HK-2 (cell line): ENCODE measurements around the gene PPFIA3.
"Not testable (repeated sequence)": the region's sequence is repeated elsewhere in the genome, so short reads cannot be mapped to it uniquely, and the experiment has no call there.

ENCODE experiments used
- DNase-seq: peaks from one replicate; pipeline ENCODE4 v3.0.0-alpha.2; 2018; ENCODE audit not compliant: unreplicated experiment

PPFIA3 gene

GRCh38 chr19:49123285-49123684, 3.9 kb downstream of the PPFIA3 start:
- DNase-seq: not testable (repeated sequence)

GRCh38 chr19:49125025-49125731, 5.8 kb downstream of the PPFIA3 start:
- no peak for DNase-seq

DNA sequence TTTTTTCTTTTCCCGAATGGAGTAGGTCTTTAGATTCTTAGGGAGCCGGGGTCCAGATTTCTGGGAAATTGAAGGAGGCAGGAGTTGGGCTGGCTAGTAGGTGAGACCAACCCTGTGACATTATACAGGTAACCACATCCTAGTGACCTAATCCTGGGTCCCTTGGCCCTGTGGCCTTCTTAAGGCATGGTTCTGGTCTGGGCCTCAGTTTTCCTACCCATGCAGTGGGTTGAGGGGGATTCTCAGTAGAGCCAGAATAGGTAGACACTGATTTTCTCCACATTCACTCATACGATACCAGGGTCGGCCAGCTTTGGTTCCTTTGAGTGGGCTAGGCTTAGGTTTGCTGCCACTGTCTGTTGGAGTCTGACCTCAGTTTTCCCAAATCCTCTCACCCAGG, 7.2 kb downstream of the PPFIA3 start:
- no peak for DNase-seq

GRCh38 chr19:49127225-49127624, 7.9 kb downstream of the PPFIA3 start:
- DNase-seq: not testable (repeated sequence)

DNA sequence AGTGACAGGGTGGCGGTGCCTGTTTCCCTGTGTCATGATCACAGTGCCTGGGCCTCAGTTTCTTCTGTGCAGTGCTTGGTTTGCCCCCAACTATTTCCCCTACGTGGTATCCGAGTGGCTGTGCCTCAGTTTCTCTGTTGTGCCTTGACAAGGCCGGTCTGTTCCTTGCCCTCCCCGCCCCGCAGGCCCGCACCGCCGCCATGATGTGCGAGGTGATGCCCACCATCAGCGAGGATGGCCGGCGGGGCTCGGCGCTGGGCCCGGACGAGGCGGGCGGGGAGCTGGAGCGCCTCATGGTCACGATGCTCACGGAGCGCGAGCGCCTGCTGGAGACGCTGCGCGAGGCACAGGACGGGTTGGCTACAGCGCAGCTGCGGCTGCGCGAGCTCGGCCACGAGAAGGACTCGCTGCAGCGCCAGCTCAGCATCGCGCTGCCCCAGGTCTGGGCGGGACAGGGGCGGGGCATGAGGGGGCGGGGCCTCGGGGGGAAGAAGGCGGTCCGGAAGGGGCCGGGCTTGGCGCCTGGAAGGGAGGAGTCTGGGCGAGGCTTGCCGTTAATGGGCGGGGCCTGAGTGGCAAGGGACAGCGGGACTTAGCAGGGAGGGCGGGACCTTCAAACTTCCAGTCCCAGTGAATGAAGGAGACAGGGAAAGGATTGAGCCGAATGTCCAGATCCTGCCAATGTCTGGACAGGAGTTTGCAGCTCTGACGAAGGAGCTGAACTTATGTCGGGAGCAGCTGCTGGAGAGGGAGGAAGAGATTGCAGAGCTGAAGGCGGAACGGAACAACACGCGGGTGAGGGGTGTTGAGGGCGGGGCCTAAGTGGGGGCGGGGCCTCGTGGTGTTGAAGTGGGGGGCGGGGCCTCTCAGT, 8.6 kb downstream of the PPFIA3 start:
- peak; percentile 98 for DNase-seq

- DNase-seq: no peak
Measured at GRCh38 chr19:49128545-49129237, 9.3 kb downstream of the PPFIA3 start.

- DNase-seq: no peak
Measured at GRCh38 chr19:49129238-49129583, 9.9 kb downstream of the PPFIA3 start.

- no peak for DNase-seq
Measured at GRCh38 chr19:49130325-49130724, 11.0 kb downstream of the PPFIA3 start.

GRCh38 chr19:49132974-49133609, 13.7 kb downstream of the PPFIA3 start:
- no peak for DNase-seq

GRCh38 chr19:49133621-49134454, 14.5 kb downstream of the PPFIA3 start:
- no peak for DNase-seq

GRCh38 chr19:49135686-49136085, 16.3 kb downstream of the PPFIA3 start:
- no peak for DNase-seq

DNA sequence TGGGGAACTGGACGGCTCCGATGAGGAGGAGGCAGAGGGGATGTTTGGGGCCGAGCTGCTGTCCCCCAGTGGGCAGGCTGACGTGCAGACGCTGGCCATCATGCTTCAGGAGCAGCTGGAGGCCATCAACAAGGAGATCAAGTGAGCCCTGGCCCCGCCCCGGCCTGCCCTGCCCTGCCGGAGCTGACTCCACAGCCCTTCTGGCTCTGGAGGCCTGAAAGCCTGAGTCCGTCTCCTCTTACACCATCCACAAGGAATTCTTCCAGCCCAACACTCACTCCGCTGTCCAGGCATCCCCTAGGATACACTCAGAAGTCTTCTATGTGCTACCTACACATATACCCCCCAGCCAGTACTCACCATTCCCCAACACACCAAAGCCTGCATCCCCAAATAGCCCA, 17.4 kb downstream of the PPFIA3 start:
- no peak for DNase-seq

GRCh38 chr19:49140951-49141350, 21.6 kb downstream of the PPFIA3 start:
- no peak for DNase-seq

- no peak for DNase-seq
Measured at GRCh38 chr19:49141352-49141751, 22.0 kb downstream of the PPFIA3 start.

GRCh38 chr19:49142866-49143335, 23.6 kb downstream of the PPFIA3 start:
- no peak for DNase-seq

DNA sequence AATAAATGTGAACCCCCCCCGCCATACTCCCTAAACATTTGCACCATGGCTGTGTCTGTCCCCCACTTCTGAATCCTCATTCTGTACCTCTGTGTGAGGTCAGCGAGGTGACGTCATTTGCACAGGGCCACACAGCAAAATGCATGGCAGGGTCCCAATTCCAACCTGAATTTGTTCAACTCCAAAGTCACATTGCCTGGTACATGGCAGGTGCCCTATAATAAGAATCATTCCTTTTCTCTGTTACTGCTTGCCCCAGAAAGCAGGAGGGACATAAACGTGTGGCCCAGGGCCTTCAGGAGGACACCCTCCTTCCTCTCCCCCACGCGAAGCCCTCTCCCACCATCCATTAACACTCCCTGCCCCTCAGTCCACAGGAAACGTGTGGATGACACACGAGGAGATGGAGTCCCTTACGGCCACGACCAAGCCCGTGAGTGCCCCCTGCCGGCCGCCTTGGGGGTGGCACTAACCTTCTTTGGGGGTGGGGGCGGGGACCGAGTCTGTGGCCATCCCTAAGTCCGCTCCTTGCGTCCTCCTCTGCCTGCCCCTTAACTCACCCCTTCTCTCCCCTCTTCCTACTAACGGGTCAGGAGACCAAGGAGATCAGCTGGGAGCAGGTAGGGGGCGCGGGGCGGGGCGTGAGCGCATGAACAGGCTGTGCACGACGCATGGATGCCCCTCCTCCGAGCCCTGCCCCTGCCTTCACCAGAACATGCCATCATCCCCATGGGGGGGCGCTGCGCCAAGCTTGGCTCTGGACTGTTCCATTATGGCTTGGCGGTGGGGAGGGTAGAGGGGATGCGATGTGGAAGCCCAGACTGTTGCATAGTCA, 26.4 kb downstream of the PPFIA3 start:
- peak; percentile 63 for DNase-seq

GRCh38 chr19:49146408-49146770, 27.0 kb downstream of the PPFIA3 start:
- DNase-seq: not testable (repeated sequence)

DNA sequence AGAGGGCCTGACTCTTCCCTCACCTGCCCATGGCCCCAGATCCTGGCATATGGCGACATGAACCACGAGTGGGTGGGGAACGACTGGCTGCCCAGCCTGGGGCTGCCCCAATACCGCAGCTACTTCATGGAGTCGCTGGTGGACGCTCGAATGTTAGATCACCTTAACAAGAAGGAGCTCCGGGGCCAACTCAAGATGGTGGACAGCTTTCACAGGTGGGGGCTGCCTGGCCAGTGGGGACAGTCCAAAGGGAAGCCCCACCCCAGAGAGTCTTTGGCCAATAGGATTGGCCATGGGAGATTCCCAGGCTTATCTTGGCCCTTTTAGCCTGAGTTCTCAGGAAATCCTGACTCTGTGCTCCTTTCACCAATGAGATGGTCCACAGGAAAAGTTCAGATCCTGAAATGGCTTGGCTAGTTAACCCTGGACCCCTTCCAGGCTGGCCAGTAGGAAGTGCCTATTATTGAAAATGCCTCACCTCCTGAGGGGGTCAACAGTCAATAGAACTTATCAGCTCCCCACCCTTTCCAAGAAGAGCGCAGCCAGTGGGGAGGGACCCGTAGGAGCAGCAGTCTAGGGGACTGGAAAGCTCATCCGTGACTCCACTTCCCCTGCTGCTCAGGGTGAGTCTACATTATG, 28.8 kb downstream of the PPFIA3 start:
- no peak for DNase-seq

DNA sequence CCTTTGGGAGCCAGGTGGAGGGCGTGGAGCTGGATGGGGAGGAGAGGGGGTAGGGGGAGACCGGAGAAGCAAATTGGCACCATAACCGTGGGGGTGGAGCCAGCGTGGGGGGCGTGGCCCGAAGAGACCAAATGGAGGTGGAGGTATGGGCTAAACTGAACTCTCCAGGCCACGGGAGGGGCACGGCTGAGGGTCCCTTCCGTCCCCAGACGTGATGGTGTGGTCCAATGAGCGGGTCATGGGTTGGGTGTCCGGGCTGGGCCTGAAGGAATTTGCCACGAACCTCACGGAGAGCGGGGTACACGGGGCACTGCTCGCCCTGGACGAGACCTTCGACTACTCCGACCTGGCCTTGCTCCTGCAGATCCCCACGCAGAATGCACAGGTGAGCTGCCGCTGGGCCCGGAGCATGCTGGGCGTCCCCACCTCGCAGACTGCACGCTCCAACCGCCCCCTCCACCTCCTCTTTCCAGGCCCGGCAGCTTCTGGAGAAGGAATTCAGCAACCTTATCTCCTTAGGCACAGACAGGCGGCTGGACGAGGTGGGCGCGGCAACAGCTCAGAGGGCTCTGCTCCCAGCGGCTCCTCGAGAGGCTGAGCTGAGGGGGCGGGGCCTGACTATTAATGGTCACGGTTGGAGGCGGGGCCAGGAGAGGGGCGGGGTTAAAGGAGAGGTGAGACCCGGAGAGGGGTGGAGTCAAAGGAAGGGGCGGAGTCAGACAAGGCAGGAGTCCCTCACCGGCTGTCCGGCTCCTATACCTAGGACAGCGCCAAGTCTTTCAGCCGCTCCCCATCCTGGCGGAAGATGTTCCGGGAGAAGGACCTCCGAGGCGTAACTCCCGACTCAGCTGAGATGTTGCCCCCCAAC, 29.7 kb downstream of the PPFIA3 start:
- DNase-seq: peak; percentile 99
